Fibroblast of peridontal ligament (primary cell): ENCODE measurements around the gene CALHM6.

Experiments
- DNase-seq: peaks from one replicate; pipeline ENCODE4 v3.0.0-alpha.2; 2010; ENCODE audit errors: extremely low read depth

The CALHM6 gene

DNA sequence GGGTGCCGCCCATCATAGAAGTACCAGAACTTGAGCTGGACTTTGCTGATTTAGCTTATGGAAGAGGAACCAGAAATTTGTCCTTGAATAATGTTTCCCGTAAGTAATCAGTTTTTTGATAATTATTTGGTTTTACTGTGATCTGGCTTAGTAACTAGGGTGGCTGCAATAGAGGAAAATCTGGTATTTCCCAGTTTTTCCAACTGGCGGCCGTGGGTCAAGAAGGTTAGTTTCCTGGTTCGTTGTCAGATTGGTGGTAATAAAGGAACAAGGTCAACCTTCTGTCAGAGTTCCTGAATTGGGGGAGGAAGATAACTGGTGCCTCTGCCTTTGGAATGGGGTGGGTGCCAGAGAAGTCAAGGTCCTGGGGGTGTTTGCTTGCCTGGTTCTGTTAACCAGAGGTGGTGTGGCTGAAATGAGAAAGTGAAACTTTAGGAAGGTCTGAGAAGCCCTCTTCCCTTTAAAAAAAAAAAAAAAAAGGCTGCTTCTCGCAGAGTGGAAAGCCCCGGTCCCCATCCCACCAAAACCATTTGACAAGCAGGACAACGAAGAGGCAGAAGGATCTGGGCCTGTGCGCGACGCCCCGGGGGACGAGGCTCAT, at the start of gene CALHM6:
TSS of gene CALHM6 (plus strand) at position 45 of the 601 bp plus-strand sequence. CDS start at position 600, 555 bp downstream.
- no peak for DNase-seq

DNA sequence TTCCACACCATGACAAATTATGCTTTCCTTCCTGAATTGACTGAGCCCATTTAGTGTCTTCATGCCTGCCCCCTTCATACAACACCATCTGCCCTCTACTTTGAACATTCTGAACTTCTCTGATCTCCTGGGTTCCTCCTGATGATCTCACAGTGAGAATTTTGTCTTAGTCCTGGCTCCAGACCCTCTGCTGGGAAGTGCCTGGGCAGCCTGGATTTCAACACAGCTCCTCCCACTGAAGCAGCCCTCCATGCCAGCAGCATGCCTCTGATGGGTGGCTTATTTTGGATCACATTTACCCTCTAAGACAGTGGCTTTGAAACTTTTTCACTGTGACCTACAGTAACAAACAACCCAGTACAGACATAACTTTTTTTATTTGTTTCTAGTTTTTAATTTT, 48.9 kb upstream of the CALHM6 start:
- DNase-seq: peak; percentile 51

DNA sequence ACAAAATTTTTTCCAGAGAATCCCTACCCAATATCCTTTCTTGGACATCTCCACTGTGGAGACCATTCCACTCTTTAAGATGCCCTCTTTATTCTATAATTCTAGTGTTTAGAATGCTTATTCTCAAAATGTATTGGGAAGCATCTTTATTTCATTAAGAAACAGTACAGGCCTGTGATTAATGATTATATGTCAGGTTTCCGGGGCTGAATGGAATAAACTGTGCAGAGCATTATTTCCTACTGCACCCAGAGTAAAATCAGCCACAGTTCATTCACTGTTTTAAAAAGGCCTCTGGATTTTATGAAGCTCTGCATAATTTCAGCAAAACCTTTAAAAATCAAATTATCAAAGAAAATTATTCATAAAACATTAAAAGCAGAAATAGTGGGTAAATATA, 47.8 kb upstream of the CALHM6 start:
- DNase-seq: no peak

DNA sequence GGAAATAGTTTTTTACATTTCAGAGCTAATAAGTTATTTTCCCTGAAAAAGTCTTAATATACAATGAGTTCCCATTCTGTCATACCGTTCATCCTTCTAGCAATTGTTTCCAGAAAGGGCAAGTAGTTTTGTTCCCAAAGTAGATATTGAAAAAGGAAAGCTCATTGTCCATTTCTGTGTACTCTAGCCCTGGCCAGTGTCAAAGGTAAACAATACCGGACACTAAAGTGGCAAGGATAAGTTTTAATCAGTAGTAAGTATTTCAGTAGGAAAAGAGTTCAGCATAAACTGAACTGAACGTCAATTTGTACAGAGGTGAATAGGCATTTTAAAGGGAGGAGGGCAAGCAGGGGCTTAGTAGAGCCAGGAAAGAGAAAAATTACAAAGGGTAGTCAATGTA, 43.5 kb upstream of the CALHM6 start:
- no peak for DNase-seq

DNA sequence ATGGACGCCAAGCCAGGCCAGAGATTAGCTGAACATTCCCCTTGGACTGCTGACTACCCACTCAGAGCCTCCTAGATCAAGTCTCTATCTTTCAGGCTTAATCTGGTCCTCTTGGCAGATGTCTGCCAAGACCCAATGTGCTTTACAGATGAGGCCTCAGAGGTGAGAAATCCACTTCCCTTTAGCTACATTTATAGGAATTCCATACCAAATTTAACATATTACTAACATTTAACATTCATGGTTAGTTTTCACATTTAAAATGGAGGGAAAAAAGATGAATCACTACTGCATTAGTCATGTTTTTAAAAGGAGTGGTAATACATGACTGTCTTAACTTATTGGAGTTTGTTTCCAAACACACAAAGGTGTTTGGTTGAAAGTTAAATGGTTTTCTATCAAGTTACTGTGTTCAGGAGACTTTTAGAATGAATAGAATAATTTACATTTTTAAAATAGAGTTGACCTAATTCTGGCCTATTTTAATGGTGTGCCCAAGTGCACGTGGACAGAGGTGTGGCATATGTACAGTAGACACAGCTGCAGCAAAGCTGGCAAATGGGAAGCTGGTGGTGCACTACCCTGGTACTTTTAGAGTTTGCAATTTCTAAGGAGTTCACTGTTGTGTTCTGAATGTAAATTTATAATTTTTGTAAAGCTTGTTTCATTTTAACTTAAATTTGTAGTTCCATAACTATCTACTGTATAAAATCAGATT, 41.9 kb upstream of the CALHM6 start:
- DNase-seq: peak; percentile 27

DNA sequence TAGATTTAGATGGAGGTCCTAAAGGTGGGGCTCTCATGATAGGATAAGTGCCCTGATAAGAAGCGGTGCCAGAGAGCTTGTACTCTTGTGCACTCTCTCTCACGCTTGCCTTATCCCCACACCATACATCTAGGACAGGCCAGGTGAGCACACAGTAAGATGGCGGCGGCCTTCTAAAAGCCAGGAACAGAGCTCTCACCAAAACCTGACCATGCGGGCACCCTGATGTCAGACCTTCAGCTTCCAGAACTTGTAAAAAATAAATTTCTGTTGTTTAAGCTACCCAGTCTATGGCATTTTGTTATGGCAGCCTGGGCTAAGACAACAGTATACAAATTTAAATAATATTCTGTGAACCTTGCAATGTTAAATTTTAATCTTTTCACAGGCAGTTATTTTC, 40.8 kb upstream of the CALHM6 start:
- no peak for DNase-seq

DNA sequence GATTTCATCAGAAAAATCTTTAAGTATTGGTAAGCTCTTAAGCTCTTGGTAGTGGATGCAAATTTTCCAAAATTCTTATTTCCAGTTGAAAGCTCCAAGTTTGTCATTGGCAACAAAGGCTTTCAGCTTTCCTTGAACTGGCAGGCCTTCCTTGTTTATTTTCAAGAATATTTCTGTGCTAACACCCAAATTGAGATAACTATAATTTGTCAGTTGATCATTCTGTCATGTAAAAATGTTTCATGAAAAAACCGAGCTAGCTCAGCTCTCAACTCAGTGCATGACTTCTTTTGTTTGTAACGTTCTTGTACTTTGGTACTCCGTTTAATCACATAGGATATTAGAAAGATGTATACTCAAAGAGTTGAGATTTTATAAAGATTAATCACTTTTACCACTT, 38.9 kb upstream of the CALHM6 start:
- DNase-seq: no peak

DNA sequence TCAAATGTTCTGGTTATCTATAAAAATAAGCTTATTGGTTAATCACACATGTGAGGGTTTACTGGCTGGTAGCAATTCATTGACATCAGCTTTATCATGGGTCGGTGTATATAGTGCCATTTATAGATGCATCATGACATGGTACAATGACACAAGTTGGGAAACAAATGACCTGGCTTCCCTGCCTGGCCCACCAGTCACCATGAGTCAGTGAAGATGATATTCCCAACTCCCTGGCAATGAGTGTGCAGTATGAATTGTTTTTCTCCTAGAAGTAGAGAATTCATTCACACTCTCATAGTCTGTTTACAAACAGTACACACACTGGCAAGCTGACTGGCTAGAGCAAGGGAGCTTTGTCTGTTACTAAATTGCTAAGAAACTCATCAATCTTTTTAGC, 37.2 kb upstream of the CALHM6 start:
- DNase-seq: peak; percentile 30

DNA sequence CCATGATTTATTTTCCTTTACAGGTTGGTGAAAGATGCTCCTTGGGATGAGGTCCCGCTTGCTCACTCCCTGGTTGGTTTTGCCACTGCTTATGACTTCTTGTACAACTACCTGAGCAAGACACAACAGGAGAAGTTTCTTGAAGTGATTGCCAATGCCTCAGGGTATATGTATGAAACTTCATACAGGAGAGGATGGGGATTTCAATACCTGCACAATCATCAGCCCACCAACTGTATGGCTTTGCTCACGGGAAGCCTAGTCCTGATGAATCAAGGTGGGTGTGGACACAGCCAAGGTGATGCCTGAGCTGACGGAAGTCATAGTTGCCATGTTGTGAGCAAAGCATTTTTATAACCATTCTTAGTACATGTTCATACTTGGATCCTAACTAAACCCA, 34.6 kb upstream of the CALHM6 start:
- DNase-seq: no peak

DNA sequence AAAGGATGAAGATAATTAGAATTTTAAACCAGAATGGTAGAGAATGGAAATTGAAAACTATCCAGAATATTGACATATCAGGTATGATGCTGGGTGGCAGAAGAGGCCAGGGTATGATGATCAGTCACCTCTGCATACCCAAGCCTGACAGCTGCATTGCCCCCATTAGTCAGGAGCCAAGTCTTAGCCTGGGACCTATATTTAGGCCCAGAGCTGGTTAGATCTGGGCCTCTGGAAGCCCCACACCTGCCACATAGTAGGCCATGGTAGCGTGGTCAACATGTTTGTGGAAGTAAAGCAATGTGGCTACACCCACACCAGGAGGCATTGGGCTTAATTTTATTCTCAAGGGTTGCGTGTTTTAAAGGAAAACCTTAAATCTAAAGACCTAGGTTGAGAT, 32.1 kb upstream of the CALHM6 start:
- no peak for DNase-seq

DNA sequence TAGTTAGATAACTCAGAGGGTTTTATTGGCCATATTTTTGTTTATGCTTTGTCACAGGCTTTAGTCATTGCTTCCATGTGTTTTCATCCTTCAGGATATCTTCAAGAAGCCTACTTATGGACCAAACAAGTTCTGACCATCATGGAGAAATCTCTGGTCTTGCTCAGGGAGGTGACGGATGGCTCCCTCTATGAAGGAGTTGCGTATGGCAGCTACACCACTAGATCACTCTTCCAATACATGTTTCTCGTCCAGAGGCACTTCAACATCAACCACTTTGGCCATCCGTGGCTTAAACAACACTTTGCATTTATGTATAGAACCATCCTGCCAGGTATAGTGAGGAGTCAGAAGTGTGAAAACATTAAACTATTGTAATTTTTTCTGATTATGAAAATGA, 30.3 kb upstream of the CALHM6 start:
- DNase-seq: no peak

DNA sequence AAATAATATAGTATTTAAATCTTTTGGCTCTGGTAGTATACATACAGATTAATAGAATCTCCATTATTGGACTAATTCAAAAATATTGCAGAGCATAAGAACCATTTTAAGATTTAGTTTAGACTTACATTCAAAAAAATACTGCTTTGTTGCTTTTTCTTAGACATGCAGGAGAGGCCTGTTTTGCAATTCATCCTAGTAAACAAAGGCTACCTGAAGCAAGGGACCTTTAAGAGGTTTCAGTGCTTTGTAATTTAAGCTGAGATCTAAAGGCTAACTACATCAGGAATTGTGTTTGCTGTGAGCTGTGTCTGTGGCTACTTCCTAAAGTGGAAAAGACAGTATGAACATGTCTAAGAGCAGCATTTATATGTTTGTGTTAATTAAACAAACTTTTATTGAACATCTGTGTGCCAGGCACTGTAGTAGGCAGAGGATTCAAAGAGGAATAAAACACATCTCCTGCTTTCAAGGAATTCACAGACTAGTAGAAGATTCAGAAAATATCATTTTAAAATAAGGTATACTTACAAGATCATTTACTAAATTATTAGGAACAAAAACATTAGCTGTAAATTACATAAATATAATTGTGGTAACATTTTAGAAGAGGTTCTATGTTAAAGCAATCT, 29.1 kb upstream of the CALHM6 start:
- DNase-seq: no peak

DNA sequence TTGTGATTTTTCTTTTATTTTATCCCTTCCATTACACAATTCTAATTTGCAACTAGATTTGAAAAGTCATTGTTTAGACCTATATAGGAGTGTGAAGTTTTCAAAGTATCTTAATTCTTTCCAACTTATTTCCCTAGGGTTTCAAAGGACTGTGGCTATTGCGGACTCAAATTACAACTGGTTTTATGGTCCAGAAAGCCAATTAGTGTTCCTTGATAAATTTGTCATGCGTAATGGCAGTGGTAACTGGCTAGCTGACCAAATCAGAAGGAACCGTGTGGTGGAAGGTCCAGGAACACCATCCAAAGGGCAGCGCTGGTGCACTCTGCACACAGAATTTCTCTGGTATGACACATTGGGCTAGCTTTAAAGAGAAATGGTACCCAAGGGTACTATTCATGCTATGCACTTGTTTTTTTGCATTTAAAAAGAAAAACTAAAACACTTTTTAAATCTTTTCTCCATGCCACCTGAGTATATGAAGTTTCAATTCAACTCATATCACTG, 27.9 kb upstream of the CALHM6 start:
- DNase-seq: no peak

DNA sequence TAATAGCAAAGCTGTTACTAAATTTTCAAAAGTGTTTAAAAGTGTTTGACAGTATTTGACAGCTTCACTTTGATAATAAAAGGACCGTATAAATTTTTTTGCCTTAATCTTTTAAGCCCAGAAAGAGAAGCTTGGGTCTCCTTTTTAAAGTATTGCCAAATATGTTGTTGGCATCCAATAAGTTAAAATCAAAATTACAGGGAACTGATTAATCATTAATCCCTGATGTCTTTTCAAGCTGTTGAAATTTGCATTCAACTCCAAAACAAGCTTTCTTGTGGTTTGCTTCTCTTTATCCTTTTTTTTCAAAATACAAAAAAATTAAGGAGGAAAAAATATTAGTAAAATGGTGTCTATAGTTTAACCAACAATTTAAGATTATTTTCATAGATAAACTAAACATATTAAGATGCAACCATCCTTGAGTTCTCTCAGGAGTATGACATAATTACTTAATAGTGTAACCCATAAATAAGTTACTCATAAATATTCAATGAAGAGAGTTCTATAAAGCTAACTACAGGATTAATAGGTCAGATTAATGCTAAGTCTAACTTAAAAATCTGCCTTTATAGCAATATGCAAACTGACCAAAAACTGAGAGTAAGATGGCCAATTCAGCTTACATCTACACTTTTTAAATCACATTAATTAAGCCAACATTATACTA, 27.0 kb upstream of the CALHM6 start:
- no peak for DNase-seq

DNA sequence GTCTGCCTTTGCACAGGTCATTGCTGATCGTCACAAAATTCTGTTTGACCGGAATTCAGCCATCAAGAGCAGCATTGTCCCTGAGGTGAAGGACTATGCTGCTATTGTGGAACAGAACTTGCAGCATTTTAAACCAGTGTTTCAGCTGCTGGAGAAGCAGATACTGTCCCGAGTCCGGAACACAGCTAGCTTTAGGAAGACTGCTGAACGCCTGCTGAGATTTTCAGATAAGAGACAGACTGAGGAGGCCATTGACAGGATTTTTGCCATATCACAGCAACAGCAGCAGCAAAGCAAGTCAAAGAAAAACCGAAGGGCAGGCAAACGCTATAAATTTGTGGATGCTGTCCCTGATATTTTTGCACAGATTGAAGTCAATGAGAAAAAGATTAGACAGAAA, 24.6 kb upstream of the CALHM6 start:
- no peak for DNase-seq

DNA sequence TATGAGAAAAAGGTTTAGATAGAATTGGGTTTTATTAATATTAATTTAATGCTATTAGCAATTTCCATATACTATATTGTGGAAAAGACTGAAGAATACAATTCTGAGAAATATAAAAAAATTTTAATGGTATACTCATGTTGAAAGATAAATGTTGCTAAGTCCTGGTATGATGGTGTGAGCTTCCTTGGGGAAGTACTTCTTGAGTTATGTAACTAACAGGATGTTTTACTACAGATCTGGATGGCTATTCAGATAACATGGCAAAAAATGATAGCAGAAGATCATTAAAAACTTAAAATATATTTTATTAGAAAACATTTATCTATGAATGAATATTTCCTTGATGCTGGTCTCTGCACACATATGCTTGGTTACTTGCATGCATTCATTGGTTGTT, 23.5 kb upstream of the CALHM6 start:
- no peak for DNase-seq

DNA sequence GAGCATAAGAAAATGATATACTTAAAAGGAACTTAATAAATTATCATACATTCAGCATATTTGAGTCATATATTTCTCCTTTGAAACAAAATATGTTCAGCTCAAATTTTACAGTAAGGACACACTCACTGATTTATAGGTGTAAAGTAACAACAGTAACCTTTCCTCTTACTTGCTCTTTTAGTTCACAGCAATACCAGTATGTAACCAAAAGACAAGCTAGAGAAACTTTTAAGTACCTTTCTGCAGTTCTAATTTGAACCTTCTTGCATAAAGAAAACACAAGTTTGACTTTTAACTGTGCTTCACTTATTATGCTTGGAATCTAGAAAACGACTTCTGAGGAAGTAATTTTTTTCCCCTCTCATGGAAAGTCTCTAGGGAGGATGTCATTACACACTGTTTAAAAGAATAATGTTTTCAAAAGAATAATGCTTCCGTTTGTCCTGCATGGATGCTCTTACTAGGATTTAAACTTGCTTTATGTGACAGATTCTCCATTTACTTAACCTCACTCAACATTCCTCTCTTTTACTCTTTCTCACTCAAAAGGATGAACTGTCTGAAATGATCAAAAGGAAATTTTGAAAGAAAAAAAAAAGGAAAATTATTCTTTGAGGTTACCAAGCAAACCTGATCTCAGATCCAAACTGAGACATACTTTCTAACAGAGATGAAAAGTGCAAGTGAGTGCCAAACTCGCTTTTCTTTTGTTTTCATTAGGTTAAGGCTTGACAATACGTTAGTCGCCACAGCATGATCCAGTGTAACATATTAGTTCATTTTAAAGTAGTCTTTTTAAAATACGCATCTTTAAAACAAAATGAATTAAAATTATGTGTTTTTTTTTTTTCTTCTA, 22.4 kb upstream of the CALHM6 start:
- peak; percentile 48 for DNase-seq

DNA sequence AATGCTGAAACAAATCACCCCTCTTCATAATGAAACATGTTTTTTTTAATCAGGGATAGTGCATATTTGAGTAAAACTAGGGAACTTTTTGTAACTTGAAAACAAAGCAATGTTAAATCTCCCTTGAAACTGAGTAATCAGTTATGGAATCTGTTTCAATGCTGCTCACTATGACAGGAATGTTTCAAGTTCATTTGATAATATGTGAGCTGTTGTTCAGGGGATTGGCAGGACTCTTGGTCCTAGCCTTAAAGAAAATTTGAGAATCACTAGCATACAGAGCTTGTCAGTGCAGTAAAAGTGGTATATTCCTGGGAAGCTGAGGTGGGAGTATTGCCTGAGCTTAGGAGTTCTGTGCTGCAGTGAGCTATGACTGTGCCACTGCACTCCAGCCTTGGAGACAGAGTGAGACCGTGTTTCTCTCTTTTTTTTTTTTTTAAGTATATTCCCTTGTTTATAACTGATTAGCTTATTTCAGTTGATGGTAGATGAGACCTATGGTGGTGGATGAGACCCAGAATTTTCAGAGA, 21.6 kb upstream of the CALHM6 start:
- DNase-seq: peak; percentile 76

DNA sequence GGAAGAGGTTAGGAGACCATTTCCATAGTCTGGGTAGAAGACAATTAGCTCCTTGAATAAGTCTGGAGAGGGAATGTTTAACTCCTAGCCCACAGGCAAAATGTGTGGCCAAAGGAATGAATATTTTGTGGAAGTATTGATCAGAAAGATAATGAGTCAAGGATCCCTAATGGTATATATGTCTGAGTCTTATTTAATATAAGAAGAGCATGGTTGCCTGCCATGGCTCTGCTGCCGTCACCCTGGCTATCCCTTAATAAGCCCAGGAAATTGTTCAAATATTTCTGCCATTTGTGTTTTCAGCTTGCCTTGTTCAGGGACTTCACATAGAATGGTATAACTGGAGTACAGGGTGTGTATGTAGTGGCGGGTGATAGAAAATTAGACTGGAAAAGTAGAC, 18.1 kb upstream of the CALHM6 start:
- no peak for DNase-seq

DNA sequence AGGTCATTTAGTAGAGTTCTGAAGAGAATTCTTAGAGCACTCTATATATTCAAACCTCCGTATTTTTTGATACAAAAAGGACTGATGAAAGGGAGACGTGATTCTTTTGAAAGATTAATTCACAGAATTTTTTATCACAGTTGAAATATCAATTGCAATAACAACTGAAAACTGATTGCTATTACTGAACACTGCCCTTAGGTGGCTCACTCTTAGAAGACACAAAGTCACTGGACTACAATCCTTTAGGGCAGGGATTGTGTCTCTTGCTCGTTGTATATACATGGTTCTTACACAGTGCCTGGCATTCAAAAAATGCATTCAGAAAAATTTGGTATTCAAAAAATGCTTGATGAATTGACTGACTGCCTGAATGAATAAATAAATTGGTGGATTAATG, 17.1 kb upstream of the CALHM6 start:
- peak; percentile 66 for DNase-seq

DNA sequence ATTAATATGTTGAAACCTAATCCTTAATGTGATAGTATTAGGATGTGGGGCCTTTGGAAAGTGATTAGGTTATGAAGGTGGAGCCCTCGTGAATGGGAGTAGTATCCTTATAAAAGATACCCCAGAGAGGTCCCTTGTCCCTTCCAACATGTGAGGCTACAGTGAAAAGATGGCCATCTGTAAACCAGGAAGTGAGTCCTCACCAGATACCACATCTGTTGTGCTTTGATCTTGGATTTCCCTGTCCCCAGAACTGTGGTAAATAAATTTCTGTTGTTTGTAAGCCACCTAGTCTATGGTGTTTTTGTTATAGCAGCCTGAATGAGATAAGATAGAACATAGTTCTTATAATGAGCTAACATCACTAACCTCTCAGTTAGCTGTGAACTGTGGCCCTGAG, 16.6 kb upstream of the CALHM6 start:
- no peak for DNase-seq
